Measurements from ENCODE around the gene TSKU. TPM values are rescaled to one million over a fixed set of nuclear protein-coding genes. Genes with fewer than 3 reads are reported as not detected.

The TSKU gene
- total RNA-seq, 3 donors from 2014 or later = 51.1 to 360 (median 65.1) TPM

- Histone ChIP-seq H3K27me3 (no peaks in the 10 kb centered on the region), H3K27ac (peak overlapping the region in 1 of 2 donors; percentile 53), H3K4me1 (no peaks in the 10 kb centered on the region), H3K9me3 (no peaks in the 10 kb centered on the region), H3K4me3 (no peak overlapping the region), H3K36me3 (no peaks in the 10 kb centered on the region)
- no peak for TF ChIP-seq POLR2A (IDR thresholded peaks at IDR 0.05)
- TF ChIP-seq, protein P1, sequence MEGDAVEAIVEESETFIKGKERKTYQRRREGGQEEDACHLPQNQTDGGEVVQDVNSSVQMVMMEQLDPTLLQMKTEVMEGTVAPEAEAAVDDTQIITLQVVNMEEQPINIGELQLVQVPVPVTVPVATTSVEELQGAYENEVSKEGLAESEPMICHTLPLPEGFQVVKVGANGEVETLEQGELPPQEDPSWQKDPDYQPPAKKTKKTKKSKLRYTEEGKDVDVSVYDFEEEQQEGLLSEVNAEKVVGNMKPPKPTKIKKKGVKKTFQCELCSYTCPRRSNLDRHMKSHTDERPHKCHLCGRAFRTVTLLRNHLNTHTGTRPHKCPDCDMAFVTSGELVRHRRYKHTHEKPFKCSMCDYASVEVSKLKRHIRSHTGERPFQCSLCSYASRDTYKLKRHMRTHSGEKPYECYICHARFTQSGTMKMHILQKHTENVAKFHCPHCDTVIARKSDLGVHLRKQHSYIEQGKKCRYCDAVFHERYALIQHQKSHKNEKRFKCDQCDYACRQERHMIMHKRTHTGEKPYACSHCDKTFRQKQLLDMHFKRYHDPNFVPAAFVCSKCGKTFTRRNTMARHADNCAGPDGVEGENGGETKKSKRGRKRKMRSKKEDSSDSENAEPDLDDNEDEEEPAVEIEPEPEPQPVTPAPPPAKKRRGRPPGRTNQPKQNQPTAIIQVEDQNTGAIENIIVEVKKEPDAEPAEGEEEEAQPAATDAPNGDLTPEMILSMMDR (IDR thresholded peaks at IDR 0.05) = no peak
- intact Hi-C loops (cut with DNase I; ENCODE audit: low total_unique reads) = no loop called here
- DNase-seq (ENCODE audit: low spot score in 2 of 2) = peak in 1 of 2 donors; percentile 7
These were observed 19.5 kb downstream of the TSKU start for GRCh38 chr11:76802621-76803020.

DNA sequence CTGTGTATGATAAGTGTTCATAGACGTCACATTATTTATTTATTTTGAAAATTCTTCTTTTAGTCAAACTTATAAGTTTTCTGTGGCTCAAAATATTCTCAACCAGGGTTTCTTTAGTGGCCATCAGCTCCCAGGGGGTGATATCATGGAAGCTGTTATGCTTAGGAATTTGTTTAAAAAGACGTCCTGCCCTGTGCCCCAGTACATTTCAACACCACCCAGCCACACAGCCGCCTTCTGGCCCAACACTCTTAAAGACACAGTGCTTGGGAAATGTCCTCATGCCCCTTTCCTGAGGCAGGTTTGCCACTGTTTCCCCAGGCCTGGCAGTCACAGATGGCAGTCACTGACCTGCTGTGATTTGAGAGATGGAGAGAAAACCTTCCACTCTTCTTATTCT is 19.9 kb downstream of the TSKU start:
- H3K9me3 ChIP-seq = no peaks in the 10 kb centered on the region
- no peak overlapping the region for H3K27ac ChIP-seq
- intact Hi-C loops (cut with DNase I; ENCODE audit: low total_unique reads) = no loop called here
- no peak overlapping the region for H3K4me3 ChIP-seq
- TF ChIP-seq POLR2A (IDR thresholded peaks at IDR 0.05) = no peak
- TF ChIP-seq, protein P1 (IDR thresholded peaks at IDR 0.05) = no peak
- TF ChIP-seq POLR2AphosphoS5 (IDR thresholded peaks at IDR 0.05) = no peak
- DNase-seq (ENCODE audit: low spot score in 2 of 2) = peak in 1 of 2 donors; percentile 15
- no peaks in the 10 kb centered on the region for H3K4me1 ChIP-seq
- no peaks in the 10 kb centered on the region for H3K36me3 ChIP-seq
- no peaks in the 10 kb centered on the region for H3K27me3 ChIP-seq

DNA sequence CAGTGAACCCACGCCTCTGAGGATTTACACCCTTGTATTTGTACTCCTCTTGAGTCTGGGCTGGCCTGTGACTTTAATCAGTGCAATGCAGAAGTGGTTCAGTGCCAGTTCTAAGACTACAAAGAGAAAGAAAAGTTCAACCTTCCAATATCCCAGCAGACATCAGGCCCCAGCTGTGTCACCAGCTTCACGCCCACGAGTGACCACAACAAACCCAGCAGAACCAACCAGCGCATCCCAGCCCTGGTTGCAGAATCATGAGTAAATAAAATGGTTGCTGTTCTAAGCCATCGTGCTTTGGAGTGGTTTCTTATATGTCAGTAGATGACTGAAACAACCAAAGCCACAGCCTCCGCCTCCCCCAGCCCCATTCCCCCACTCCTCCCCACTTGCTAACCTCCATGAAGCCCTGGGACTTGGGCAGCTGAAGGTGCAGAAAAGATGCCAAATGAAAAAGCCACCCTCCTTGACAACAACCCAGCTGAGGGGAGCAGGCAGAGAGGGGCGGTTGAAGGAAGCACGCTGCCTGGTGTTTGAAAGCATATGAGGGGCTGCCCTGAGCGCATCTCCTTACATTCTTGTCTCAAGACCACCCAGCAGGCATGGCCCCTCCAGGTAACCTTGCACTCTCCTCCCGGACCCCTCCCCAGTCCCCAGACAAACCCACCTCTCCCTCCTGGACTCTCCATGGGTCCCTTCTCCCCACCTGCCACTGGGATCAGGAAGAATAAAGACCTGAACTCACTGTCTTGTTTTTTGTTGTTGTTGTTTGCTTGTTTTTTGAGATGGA is 20.9 kb downstream of the TSKU start:
- TF ChIP-seq, protein P1 (IDR thresholded peaks at IDR 0.05) = no peak
- TF ChIP-seq POLR2AphosphoS5 (IDR thresholded peaks at IDR 0.05) (no peak), POLR2A (IDR thresholded peaks at IDR 0.05) (no peak)
- intact Hi-C loops (cut with DNase I; ENCODE audit: low total_unique reads) = no loop called here
- H3K27me3 ChIP-seq = no peaks in the 10 kb centered on the region
- no peaks in the 10 kb centered on the region for H3K36me3 ChIP-seq
- H3K27ac ChIP-seq = no peak overlapping the region
- no peaks in the 10 kb centered on the region for H3K4me1 ChIP-seq
- H3K9me3 ChIP-seq = no peaks in the 10 kb centered on the region
- no peak overlapping the region for H3K4me3 ChIP-seq
- DNase-seq (ENCODE audit: low spot score in 2 of 2) = no peak

DNA sequence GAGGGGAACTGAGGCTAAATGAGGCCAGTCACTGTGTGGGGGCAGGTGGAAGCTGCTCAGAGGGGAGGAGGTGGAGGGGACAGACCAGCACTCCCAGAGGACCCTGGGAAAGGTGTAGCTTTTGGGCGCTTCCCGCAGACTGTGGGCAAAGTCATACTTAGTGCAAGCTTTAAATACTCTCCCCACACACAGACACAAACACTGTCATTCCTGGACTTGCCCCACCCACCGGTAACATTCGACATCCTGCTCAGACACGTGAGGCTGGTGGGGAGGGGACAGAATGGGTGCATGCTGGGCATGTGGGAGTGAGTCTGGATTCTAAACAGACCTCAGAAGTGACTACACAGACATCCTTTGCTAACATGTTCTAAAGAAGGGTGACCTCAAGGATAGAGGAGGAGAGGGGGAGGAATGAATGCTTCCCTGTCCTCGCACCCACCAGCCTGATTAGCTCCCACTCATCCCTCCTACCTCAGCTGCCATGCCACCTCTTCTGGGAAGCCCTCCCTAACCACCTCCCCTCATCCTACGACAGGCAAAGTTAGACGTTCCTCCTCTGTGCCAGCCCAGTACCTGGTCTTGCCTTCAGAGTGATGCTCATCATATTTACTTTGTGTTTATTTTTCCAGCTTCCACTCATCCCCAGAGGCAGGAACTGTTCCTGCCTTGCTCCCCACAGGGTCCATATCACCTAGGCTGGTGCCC is 22.2 kb downstream of the TSKU start:
- Histone ChIP-seq H3K4me1 (no peaks in the 10 kb centered on the region), H3K4me3 (no peak overlapping the region), H3K9me3 (no peaks in the 10 kb centered on the region), H3K27ac (peak overlapping the region in 1 of 2 donors; percentile 29), H3K27me3 (no peaks in the 10 kb centered on the region), H3K36me3 (no peaks in the 10 kb centered on the region)
- DNase-seq (ENCODE audit: low spot score in 2 of 2) = peak in 1 of 2 donors; percentile 24
- TF ChIP-seq, protein P1 (IDR thresholded peaks at IDR 0.05) = no peak
- TF ChIP-seq POLR2AphosphoS5 (IDR thresholded peaks at IDR 0.05) = no peak
- TF ChIP-seq POLR2A (IDR thresholded peaks at IDR 0.05) = no peak
- intact Hi-C loops (cut with DNase I; ENCODE audit: low total_unique reads) = loop anchor here (5.0 kb wide), 1 partner anchor 432 kb away; no protein-coding TSS in a partner anchor

GRCh38 chr11:76806131-76806530 is 23.0 kb downstream of the TSKU start:
- no peaks in the 10 kb centered on the region for H3K36me3 ChIP-seq
- H3K4me1 ChIP-seq = no peaks in the 10 kb centered on the region
- H3K9me3 ChIP-seq = no peaks in the 10 kb centered on the region
- DNase-seq (ENCODE audit: low spot score in 2 of 2) = peak in 1 of 2 donors; percentile 15
- no peaks in the 10 kb centered on the region for H3K27me3 ChIP-seq
- TF ChIP-seq POLR2AphosphoS5 (IDR thresholded peaks at IDR 0.05) (no peak), POLR2A (IDR thresholded peaks at IDR 0.05) (no peak)
- TF ChIP-seq, protein P1 (IDR thresholded peaks at IDR 0.05) = no peak
- intact Hi-C loops (cut with DNase I; ENCODE audit: low total_unique reads) = loop anchor here (5.0 kb wide), 1 partner anchor 431 kb away; no protein-coding TSS in a partner anchor
- peak overlapping the region in 1 of 2 donors; percentile 29 for H3K27ac ChIP-seq
- H3K4me3 ChIP-seq = no peak overlapping the region
